Motor neuron (in vitro differentiated cells): Measurements from ENCODE around the gene PAK1. TPM values are rescaled to one million over a fixed set of nuclear protein-coding genes. Genes with fewer than 3 reads are reported as not detected.
"Not testable (repeated sequence)": the region's sequence is repeated elsewhere in the genome, so short reads cannot be mapped to it uniquely, and the experiment has no call there.

Experiments
- ATAC-seq, 8 experiments: fragments of 200-7000 bp; cut with Tn5 transposase; replicated peaks in 6 of 8; 2 replicates each; pipeline ENCODE4 v1.8.0; 2021; ENCODE audit warnings: mild to moderate bottlenecking in 8 of 8, moderate library complexity in 8 of 8
- H3K27ac ChIP-seq, 2 donors: fragments of 250-450 bp; sonication (Bioruptor Pico); 2 replicates each; pipeline ENCODE4 v1.9.0; 2021; ENCODE audit warnings: antibody characterized with exemption in 2 of 2, mild to moderate bottlenecking in 2 of 2, moderate library complexity in 1 of 2
- H3K4me1 ChIP-seq, 2 donors: fragments of 250-450 bp; sonication (Bioruptor Pico); replicated peaks in 1 of 2; 2 replicates each; pipeline ENCODE4 v1.6.1; 2021; ENCODE audit warnings: antibody characterized with exemption in 2 of 2, mild to moderate bottlenecking in 2 of 2, moderate library complexity in 1 of 2
- H3K4me3 ChIP-seq, 5 donors: fragments of 250-450 bp; sonication (Bioruptor Pico); 2 replicates each; pipeline ENCODE4 v1.9.0; 2021; ENCODE audit warnings: antibody characterized with exemption in 5 of 5, mild to moderate bottlenecking in 5 of 5, moderate library complexity in 4 of 5
- WGBS, 10 experiments: fragments of 450-650 bp; shearing (Covaris generic); methylation state at CpG; one replicate each; pipeline ENCODE4 v1.0.0; 2022; 5-methylcytosine and 5-hydroxymethylcytosine counted together
- in situ Hi-C, 9 experiments: fragments of 400-800 bp; cut with MboI; loops; one replicate each; pipeline ENCODE4 v1.15.0; 2021; ENCODE audit warnings: low sequenced_read_pairs in 9 of 9, low pct_unique_long_range_greater_than_20kb in 2 of 9; ENCODE audit not compliant: unreplicated experiment in 9 of 9
- total RNA-seq, 8 experiments: library from RNA; unstranded; fragments of 300-600 nt; gene quantifications; 2 replicates each; pipeline versions ENCODE4 v1.2.3 to v1.2.4, GENCODE V29; 2022

The PAK1 gene
- total RNA-seq, 8 experiments from 2014 or later: 36.6 to 108 (median 48.7) TPM

GRCh38 chr11:77300695-77301094 lies 173.2 kb downstream of the PAK1 start:
- Histone ChIP-seq H3K27ac (no peak overlapping the region), H3K4me1 (no peaks in the 10 kb centered on the region), H3K4me3 (no peak overlapping the region)
- in situ Hi-C loops: no loop called here
- ATAC-seq: no peak
- WGBS, 10 experiments: 13 to 75% (median 59%) methylated on average over 1 to 5 of the region's 5 CpGs

GRCh38 chr11:77300028-77300427 lies 173.9 kb downstream of the PAK1 start:
- H3K4me1 ChIP-seq, H3K27ac ChIP-seq, H3K4me3 ChIP-seq, in situ Hi-C loops: not testable (repeated sequence)
- peak in 2 of 8 experiments; percentile 69 to 85 for ATAC-seq
- 89 to 100% (median 97%) methylated on average over 1 to 6 of the region's 6 CpGs; no CpG with 5 or more reads in 1 of the 10 experiments for WGBS, 10 experiments

- in situ Hi-C loops: no loop called here
- Histone ChIP-seq H3K4me1 (no peaks in the 10 kb centered on the region), H3K27ac (no peak overlapping the region), H3K4me3 (no peak overlapping the region)
- no peak for ATAC-seq
- 40 to 100% (median 88%) methylated on average over 1 to 2 of the region's 2 CpGs; no CpG with 5 or more reads in 2 of the 10 experiments for WGBS, 10 experiments
Observed at GRCh38 chr11:77299528-77299993, 174.3 kb downstream of the PAK1 start.

- no peak for ATAC-seq
- Histone ChIP-seq H3K4me3 (no peak overlapping the region), H3K4me1 (no peaks in the 10 kb centered on the region), H3K27ac (no peak overlapping the region)
- WGBS, 10 experiments: 74 to 97% (median 83%) methylated on average over 1 to 3 of the region's 3 CpGs
- in situ Hi-C loops: no loop called here
Observed at GRCh38 chr11:77294040-77294439, 179.9 kb downstream of the PAK1 start.

GRCh38 chr11:77289737-77290136 lies 184.2 kb downstream of the PAK1 start:
- Histone ChIP-seq H3K4me1 (no peaks in the 10 kb centered on the region), H3K27ac (no peak overlapping the region), H3K4me3 (no peak overlapping the region)
- WGBS, 10 experiments: 60 to 100% (median 90%) methylated on average over 1 to 3 of the region's 4 CpGs
- in situ Hi-C loops: no loop called here
- ATAC-seq: no peak

GRCh38 chr11:77287615-77288273 lies 186.2 kb downstream of the PAK1 start:
- in situ Hi-C loops: no loop called here
- no peak overlapping the region for H3K4me3 ChIP-seq
- 0 to 86% (median 69%) methylated on average over 1 to 5 of the region's 5 CpGs for WGBS, 10 experiments
- ATAC-seq: peak in 3 of 8 experiments; percentile 40 to 100 (median 100)
- no peaks in the 10 kb centered on the region for H3K4me1 ChIP-seq
- no peak overlapping the region for H3K27ac ChIP-seq

- in situ Hi-C loops: no loop called here
- H3K27ac ChIP-seq: no peak overlapping the region
- WGBS, 10 experiments: 0 to 100% (median 94%) methylated on average over 1 to 3 of the region's 3 CpGs; no CpG with 5 or more reads in 1 of the 10 experiments
Observed at GRCh38 chr11:77287136-77287535, 186.8 kb downstream of the PAK1 start.

GRCh38 chr11:77284476-77285468 lies 189.1 kb downstream of the PAK1 start:
- Histone ChIP-seq H3K4me3 (no peak overlapping the region), H3K27ac (no peak overlapping the region), H3K4me1 (no peaks in the 10 kb centered on the region)
- WGBS, 10 experiments: 67 to 100% (median 90%) methylated on average over 2 to 5 of the region's 6 CpGs
- in situ Hi-C loops: no loop called here
- no peak for ATAC-seq

More at GRCh38 chr11:77287136-77287535, 186.8 kb downstream of the PAK1 start:
- ATAC-seq: no peak
- Histone ChIP-seq H3K4me3 (no peak overlapping the region), H3K4me1 (no peaks in the 10 kb centered on the region)

- Histone ChIP-seq H3K4me1 (no peaks in the 10 kb centered on the region), H3K27ac (no peak overlapping the region), H3K4me3 (no peak overlapping the region)
- ATAC-seq: no peak
- in situ Hi-C loops: no loop called here
- WGBS, 10 experiments: 61 to 100% (median 80%) methylated on average over 1 to 3 of the region's 3 CpGs; no CpG with 5 or more reads in 1 of the 10 experiments
Observed at GRCh38 chr11:77283101-77283500, 190.8 kb downstream of the PAK1 start.

GRCh38 chr11:77278595-77279506 lies 195.0 kb downstream of the PAK1 start:
- H3K4me3 ChIP-seq: no peak overlapping the region
- no peak for ATAC-seq
- 71 to 100% (median 91%) methylated on average over 1 to 2 of the region's 2 CpGs; no CpG with 5 or more reads in 4 of the 10 experiments for WGBS, 10 experiments
- in situ Hi-C loops: no loop called here
- H3K4me1 ChIP-seq: no peaks in the 10 kb centered on the region
- no peak overlapping the region for H3K27ac ChIP-seq

- H3K4me1 ChIP-seq: no peaks in the 10 kb centered on the region
- 60 to 100% (median 92%) methylated on average over 1 to 2 of the region's 2 CpGs; no CpG with 5 or more reads in 2 of the 10 experiments for WGBS, 10 experiments
- no peak overlapping the region for H3K4me3 ChIP-seq
- in situ Hi-C loops: no loop called here
- no peak overlapping the region for H3K27ac ChIP-seq
- ATAC-seq: no peak
Observed at GRCh38 chr11:77276271-77276670, 197.6 kb downstream of the PAK1 start.
